HG03521 (cell line): ENCODE results near the gene LPP.
A peak's percentile ranks its signal among the peaks of the same experiment; 100 is the strongest.
"Not testable (repeated sequence)": the region's sequence is repeated elsewhere in the genome, so short reads cannot be mapped to it uniquely, and the experiment has no call there.

Source experiments
- ATAC-seq: cut with Tn5 transposase; IDR thresholded peaks from one replicate; pipeline ENCODE4 v1.9.1; 2021; ENCODE audit warnings: mild to moderate bottlenecking, moderate library complexity; ENCODE audit not compliant: unreplicated experiment

LPP gene

GRCh38 chr3:188690064-188690463, 536.1 kb downstream of the LPP start:
- ATAC-seq: no peak

GRCh38 chr3:188691004-188691403, 537.0 kb downstream of the LPP start:
- ATAC-seq: no peak

GRCh38 chr3:188691665-188692064, 537.7 kb downstream of the LPP start:
- ATAC-seq: no peak

- no peak for ATAC-seq
These were observed 538.7 kb downstream of the LPP start for GRCh38 chr3:188692700-188693099.

GRCh38 chr3:188693435-188693834, 539.5 kb downstream of the LPP start:
- no peak for ATAC-seq

- ATAC-seq: no peak
These were observed 541.3 kb downstream of the LPP start for GRCh38 chr3:188695241-188695640.

- peak; percentile 71 for ATAC-seq
These were observed 543.2 kb downstream of the LPP start for GRCh38 chr3:188697127-188697526.

GRCh38 chr3:188698436-188698835, 544.5 kb downstream of the LPP start:
- no peak for ATAC-seq

- no peak for ATAC-seq
These were observed 546.5 kb downstream of the LPP start for GRCh38 chr3:188700501-188700900.

- ATAC-seq: no peak
These were observed 547.0 kb downstream of the LPP start for GRCh38 chr3:188700918-188701317.

- no peak for ATAC-seq
These were observed 547.6 kb downstream of the LPP start for GRCh38 chr3:188701485-188701969.

GRCh38 chr3:188702028-188702427, 548.1 kb downstream of the LPP start:
- ATAC-seq: not testable (repeated sequence)

GRCh38 chr3:188706176-188706575, 552.2 kb downstream of the LPP start:
- ATAC-seq: no peak

GRCh38 chr3:188706599-188706998, 552.6 kb downstream of the LPP start:
- ATAC-seq: no peak

- ATAC-seq: no peak
These were observed 553.7 kb downstream of the LPP start for GRCh38 chr3:188707381-188708288.

- ATAC-seq: no peak
These were observed 557.9 kb downstream of the LPP start for GRCh38 chr3:188711881-188712247.

GRCh38 chr3:188712248-188712924, 558.4 kb downstream of the LPP start:
- no peak for ATAC-seq

- no peak for ATAC-seq
These were observed 559.0 kb downstream of the LPP start for GRCh38 chr3:188712991-188713390.

GRCh38 chr3:188719545-188719944, 565.6 kb downstream of the LPP start:
- ATAC-seq: no peak

- ATAC-seq: no peak
These were observed 566.3 kb downstream of the LPP start for GRCh38 chr3:188720215-188720614.

- ATAC-seq: no peak
These were observed 566.7 kb downstream of the LPP start for GRCh38 chr3:188720636-188721035.

- no peak for ATAC-seq
These were observed 567.4 kb downstream of the LPP start for GRCh38 chr3:188721312-188721711.
